AG09319 (cell line): ENCODE measurements around the gene EFEMP2.

Experiments
- DNase-seq: peaks from one replicate; pipeline ENCODE4 v3.0.0-alpha.2; 2010; ENCODE audit warnings: low read depth; ENCODE audit errors: extremely low read depth
- CTCF ChIP-seq: IDR thresholded peaks from 2 replicates; pipeline ENCODE4 v1.5.1; 2011; ENCODE audit warnings: low read depth, mild to moderate bottlenecking, inconsistent platforms, low read length, moderate library complexity

EFEMP2 gene

GRCh38 chr11:65854161-65854592, 18.4 kb downstream of the EFEMP2 start:
- no peak for DNase-seq

GRCh38 chr11:65853246-65853979, 19.2 kb downstream of the EFEMP2 start:
- TF ChIP-seq CTCF = no peak
- DNase-seq = no peak

More at GRCh38 chr11:65854161-65854592, 18.4 kb downstream of the EFEMP2 start:
- TF ChIP-seq CTCF = no peak

GRCh38 chr11:65852508-65853245, 19.9 kb downstream of the EFEMP2 start:
- DNase-seq = no peak
- no peak for TF ChIP-seq CTCF

GRCh38 chr11:65851811-65852507, 20.6 kb downstream of the EFEMP2 start:
- no peak for TF ChIP-seq CTCF
- DNase-seq = no peak

- peak; percentile 30 for TF ChIP-seq CTCF
- DNase-seq = no peak
These were observed 21.5 kb downstream of the EFEMP2 start for GRCh38 chr11:65851083-65851579.

- no peak for DNase-seq
- no peak for TF ChIP-seq CTCF
These were observed 22.1 kb downstream of the EFEMP2 start for GRCh38 chr11:65850217-65851082.
